ENCODE measurements around the gene CRELD1. TPM values are rescaled to one million over a fixed set of nuclear protein-coding genes. Genes with fewer than 3 reads are reported as not detected.

Gene CRELD1
- total and polyA plus RNA-seq, 2 of the 13 experiments (the other 11 are each of a cell fraction or from before 2014, with no cell fraction given) = 27.1 to 61.9 TPM

- TF ChIP-seq, protein P1, sequence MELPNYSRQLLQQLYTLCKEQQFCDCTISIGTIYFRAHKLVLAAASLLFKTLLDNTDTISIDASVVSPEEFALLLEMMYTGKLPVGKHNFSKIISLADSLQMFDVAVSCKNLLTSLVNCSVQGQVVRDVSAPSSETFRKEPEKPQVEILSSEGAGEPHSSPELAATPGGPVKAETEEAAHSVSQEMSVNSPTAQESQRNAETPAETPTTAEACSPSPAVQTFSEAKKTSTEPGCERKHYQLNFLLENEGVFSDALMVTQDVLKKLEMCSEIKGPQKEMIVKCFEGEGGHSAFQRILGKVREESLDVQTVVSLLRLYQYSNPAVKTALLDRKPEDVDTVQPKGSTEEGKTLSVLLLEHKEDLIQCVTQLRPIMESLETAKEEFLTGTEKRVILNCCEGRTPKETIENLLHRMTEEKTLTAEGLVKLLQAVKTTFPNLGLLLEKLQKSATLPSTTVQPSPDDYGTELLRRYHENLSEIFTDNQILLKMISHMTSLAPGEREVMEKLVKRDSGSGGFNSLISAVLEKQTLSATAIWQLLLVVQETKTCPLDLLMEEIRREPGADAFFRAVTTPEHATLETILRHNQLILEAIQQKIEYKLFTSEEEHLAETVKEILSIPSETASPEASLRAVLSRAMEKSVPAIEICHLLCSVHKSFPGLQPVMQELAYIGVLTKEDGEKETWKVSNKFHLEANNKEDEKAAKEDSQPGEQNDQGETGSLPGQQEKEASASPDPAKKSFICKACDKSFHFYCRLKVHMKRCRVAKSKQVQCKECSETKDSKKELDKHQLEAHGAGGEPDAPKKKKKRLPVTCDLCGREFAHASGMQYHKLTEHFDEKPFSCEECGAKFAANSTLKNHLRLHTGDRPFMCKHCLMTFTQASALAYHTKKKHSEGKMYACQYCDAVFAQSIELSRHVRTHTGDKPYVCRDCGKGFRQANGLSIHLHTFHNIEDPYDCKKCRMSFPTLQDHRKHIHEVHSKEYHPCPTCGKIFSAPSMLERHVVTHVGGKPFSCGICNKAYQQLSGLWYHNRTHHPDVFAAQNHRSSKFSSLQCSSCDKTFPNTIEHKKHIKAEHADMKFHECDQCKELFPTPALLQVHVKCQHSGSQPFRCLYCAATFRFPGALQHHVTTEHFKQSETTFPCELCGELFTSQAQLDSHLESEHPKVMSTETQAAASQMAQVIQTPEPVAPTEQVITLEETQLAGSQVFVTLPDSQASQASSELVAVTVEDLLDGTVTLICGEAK (IDR thresholded peaks at IDR 0.05) = no peak
- TF ChIP-seq, protein P1 (CRISPR knock-in tag; IDR thresholded peaks at IDR 0.05) = no peak
- TF ChIP-seq ZNF598 (CRISPR knock-in tag; IDR thresholded peaks at IDR 0.05; ENCODE audit: borderline replicate concordance) = no peak
- no peak for TF ChIP-seq GMEB2 (CRISPR knock-in tag; IDR thresholded peaks at IDR 0.05; ENCODE audit: low read depth)
- peak; percentile 61 for TF ChIP-seq ZNF274 (CRISPR knock-in tag; IDR thresholded peaks at IDR 0.05)
- peak; percentile 54; the same call in 1 of the 2 replicates for TF ChIP-seq ZNF746 (CRISPR knock-in tag; IDR thresholded peaks at IDR 0.05)
These were observed 31.0 kb upstream of the CRELD1 start, which contains the start of gene IL17RE (continued) for GRCh38 chr3:9902372-9903237.
